AG10803 (cell line): Measurements from ENCODE around the gene SAP30L.

Experiments used
- DNase-seq: peaks from one replicate; pipeline ENCODE4 v3.0.0; 2010; ENCODE audit warnings: low read depth
- H3K4me3 ChIP-seq: 2 replicates; pipeline ENCODE4 v1.5.1; 2011; ENCODE audit warnings: mild to moderate bottlenecking, low read length, control low read depth
- TF ChIP-seq, protein P1 (sequence below): conservative IDR thresholded peaks from 2 replicates; pipeline ENCODE4 v1.5.1; 2011; ENCODE audit warnings: mild to moderate bottlenecking, low read length, control low read depth, inconsistent platforms

SAP30L gene

DNA sequence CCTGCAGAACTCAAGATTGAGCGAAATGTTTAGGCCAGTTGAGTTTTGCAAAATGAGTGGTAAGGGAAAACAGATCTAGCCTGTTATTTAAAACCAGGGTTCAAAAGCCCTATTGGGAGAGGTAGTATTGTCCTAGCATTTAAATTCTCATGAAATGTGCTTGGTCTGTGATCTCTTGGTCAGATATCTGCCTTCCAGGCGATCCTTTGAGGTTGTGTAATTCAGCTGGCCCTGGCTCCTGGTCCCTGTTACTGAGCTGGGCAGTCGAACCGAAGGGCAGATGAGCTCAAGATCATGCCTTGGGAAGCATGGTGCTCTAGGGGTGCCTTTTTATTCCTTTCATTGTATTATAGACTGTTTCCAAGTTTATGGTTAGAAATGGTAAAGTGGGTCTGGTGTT lies 14.4 kb downstream of the SAP30L start:
- DNase-seq, result no peak
- TF ChIP-seq, protein P1, sequence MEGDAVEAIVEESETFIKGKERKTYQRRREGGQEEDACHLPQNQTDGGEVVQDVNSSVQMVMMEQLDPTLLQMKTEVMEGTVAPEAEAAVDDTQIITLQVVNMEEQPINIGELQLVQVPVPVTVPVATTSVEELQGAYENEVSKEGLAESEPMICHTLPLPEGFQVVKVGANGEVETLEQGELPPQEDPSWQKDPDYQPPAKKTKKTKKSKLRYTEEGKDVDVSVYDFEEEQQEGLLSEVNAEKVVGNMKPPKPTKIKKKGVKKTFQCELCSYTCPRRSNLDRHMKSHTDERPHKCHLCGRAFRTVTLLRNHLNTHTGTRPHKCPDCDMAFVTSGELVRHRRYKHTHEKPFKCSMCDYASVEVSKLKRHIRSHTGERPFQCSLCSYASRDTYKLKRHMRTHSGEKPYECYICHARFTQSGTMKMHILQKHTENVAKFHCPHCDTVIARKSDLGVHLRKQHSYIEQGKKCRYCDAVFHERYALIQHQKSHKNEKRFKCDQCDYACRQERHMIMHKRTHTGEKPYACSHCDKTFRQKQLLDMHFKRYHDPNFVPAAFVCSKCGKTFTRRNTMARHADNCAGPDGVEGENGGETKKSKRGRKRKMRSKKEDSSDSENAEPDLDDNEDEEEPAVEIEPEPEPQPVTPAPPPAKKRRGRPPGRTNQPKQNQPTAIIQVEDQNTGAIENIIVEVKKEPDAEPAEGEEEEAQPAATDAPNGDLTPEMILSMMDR, result no peak
- no peak overlapping the region for H3K4me3 ChIP-seq

DNA sequence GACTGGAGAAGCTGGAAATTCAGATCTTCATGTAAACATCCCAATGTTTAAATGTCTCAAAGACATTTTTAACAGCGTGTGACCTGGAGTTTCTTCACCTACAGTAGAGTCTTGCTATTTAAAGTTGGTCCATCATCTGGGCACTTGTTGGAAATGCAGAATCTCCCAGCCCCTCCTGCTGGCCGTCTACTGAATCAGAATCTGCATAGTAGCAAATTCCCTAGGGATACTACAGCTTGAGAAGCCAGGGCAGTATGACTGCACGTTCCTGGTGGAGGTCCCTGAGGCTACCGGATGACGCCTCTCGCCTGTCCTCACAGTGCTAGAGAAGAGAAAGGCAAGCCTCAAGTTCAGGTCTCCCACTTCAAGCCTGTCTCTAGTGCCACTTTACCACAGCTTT lies 15.7 kb downstream of the SAP30L start:
- peak; percentile 40 for DNase-seq
- TF ChIP-seq, protein P1, result peak; percentile 26

DNA sequence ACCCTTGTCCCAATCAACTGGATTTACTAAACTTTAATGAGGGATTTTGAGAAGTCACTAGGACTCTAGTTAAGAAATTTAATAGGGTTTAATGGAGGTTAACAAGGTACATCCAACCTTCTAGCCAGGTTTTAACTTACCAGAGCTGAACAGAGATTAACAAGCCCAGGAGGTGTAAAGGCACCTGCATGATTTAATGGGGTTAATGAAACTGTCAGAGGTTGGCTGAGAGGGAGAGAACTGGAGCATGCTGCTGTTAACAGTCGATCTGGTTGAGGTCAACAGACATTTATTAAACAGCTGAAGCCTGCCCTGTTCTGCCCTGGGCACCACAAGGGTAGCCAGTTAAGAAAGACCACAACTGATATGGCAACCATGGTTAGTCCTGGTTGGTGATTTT lies 18.6 kb downstream of the SAP30L start:
- TF ChIP-seq, protein P1, result no peak
- DNase-seq, result no peak

More for the DNA sequence above, 15.7 kb downstream of the SAP30L start:
- no peak overlapping the region for H3K4me3 ChIP-seq

DNA sequence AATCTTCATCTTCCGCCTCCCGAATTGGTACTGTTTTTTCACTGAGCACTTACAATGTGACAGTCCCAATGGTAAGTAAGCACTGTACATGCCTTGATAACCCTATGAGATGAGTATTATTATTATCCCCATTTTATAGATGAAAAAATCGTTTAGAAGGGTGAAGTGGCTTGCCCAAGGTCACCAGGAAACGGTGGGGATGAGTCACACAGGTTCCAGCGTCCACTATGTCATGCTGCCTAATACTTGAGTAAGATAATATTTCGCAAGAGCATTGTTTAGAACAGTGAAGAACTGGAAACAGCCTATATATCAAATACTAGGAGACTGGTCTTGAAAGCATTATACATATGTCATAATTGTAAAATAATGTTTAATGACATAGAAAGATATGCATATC lies 19.4 kb downstream of the SAP30L start:
- H3K4me3 ChIP-seq, result no peak overlapping the region
- DNase-seq, result peak; percentile 60
- TF ChIP-seq, protein P1, result no peak

More for the DNA sequence above, 18.6 kb downstream of the SAP30L start:
- H3K4me3 ChIP-seq, result no peak overlapping the region

DNA sequence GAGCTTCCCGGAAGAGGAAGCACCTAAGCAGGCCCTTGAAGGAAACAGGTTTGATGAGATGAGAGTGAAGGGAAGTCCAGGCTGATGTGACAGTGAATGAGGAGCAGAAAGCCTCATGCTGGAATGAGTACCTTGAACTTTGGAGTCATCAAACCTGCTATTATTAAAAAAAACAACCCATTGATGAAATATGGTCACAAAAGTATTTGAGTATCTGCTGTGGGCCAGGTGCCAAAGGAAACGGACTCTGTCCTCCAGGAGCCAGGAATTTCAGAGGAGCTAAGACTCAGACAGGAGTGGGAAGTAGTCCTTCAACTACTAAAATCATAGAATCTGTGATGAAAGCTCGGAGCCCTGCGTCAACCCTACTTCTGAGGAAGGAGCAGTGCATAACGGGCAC lies 20.4 kb downstream of the SAP30L start:
- no peak overlapping the region for H3K4me3 ChIP-seq
- no peak for DNase-seq
- TF ChIP-seq, protein P1, result no peak

DNA sequence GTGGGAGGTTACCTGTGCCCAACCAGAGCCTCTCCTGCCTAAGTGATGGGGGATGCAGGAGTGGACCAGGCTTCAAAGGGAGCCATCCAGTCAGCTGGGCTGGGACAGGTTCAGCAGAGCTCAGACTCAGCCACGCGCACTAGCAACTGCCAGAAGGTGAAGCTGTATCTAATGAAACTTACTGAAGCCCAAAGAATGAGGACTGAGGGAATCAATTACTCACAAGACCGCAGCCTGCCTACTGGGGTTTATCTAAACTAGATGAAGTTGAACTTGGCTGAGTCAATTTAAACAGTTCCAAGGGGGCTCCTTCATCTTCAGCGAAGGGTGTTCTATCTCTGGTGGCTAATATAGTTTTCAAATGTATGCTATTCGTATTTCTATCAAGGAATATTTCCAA lies 20.9 kb downstream of the SAP30L start:
- no peak for DNase-seq
- H3K4me3 ChIP-seq, result no peak overlapping the region
- TF ChIP-seq, protein P1, result no peak

DNA sequence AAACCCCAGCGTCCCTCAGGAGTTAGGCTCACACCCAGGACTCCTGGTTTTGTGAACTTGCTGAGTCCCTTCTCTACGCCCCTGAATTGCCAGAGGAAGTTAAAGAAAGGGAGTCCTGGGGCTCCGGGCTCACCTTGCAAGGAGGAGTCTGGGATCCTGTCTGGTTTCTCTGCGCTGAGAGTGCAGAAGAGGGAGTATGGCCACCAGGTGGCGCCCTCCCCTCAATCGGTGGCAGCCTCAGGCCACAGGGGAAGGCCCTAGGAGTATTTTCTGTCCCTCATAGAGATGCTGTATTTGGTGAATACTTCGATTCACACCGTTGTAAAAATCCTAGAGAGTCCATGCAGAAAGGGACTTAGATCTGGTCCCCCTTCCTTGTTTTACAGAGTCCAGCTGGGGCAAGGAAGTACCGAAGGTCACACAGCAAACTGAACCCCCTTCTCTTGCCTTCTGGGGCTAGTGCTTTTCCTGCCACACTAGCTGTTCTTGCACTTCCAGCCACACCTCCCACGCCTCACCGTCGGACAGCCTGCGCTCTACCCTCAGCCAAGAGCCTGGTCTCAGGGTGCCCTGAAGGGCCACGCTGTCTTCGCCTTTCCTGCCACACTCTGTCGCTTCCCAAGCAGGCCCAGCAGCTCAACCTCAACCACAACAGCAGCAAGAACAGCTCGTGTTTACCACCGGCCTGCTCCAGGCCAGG lies 22.0 kb downstream of the SAP30L start:
- no peak overlapping the region for H3K4me3 ChIP-seq
- TF ChIP-seq, protein P1, result peak; percentile 93
- DNase-seq, result peak; percentile 57
